ENCODE results near the gene PTPRT. TPM values are rescaled to one million over a fixed set of nuclear protein-coding genes. Genes with fewer than 3 reads are reported as not detected.

Gene PTPRT
- total and polyA plus RNA-seq, 2 experiments from 2014 or later, result not detected

GRCh38 chr20:42443200-42443599 lies 746.5 kb downstream of the PTPRT start (continued):
- no peak for TF ChIP-seq ZNF462 (CRISPR knock-in tag; IDR thresholded peaks at IDR 0.05)
- no peak for TF ChIP-seq CREB1 (CRISPR knock-in tag; IDR thresholded peaks at IDR 0.05; ENCODE audit: low read depth)
- TF ChIP-seq JUNB (IDR thresholded peaks at IDR 0.05; ENCODE audit: unreplicated experiment), result no peak
- no peak for TF ChIP-seq ETS1 (IDR thresholded peaks at IDR 0.05)
- no peak for TF ChIP-seq EZH2phosphoT487 (IDR thresholded peaks at IDR 0.05; ENCODE audit: unreplicated experiment)

GRCh38 chr20:42442716-42443115 lies 747.0 kb downstream of the PTPRT start:
- H4K20me1 ChIP-seq (replicated peaks; ENCODE audit: insufficient read depth), result no peaks in the 10 kb centered on the region
- peaks cover 43% of the 10 kb centered on the region for H3K36me3 Mint-ChIP-seq (ENCODE audit: low read depth)
- no peak for ATAC-seq
- no peak for TF ChIP-seq ZNF462 (CRISPR knock-in tag; IDR thresholded peaks at IDR 0.05)
- no peak for TF ChIP-seq POLR2AphosphoS5 (IDR thresholded peaks at IDR 0.05; ENCODE audit: low read depth)
- no peak for TF ChIP-seq EZH2phosphoT487 (IDR thresholded peaks at IDR 0.05; ENCODE audit: unreplicated experiment)
- no peak for TF ChIP-seq EZH2 (IDR thresholded peaks at IDR 0.05; ENCODE audit: low read depth, unreplicated experiment)
- TF ChIP-seq ETS1 (IDR thresholded peaks at IDR 0.05), result no peak
- TF ChIP-seq JUNB (IDR thresholded peaks at IDR 0.05; ENCODE audit: unreplicated experiment), result no peak

More at GRCh38 chr20:42442716-42443115, 747.0 kb downstream of the PTPRT start:
- no peaks in the 10 kb centered on the region for H3F3A ChIP-seq (replicated peaks; ENCODE audit: low read depth)
- H3K4me3 ChIP-seq, result no peak overlapping the region
- H3K9me2 ChIP-seq (ENCODE audit: insufficient read depth), result no peaks in the 10 kb centered on the region
- H3K4me1 ChIP-seq (ENCODE audit: insufficient read depth), result no peaks in the 10 kb centered on the region
- no peak for DNase-seq (ENCODE audit: low spot score)
- Mint-ChIP-seq H3K27me3 (ENCODE audit: insufficient read depth, low read depth, poor library complexity) (peaks cover 4% of the 10 kb centered on the region), H3K27ac (no peak overlapping the region), H3K9me3 (peaks cover 100% of the 10 kb centered on the region), H3K4me3 (no peak overlapping the region), H3K4me1 (no peaks in the 10 kb centered on the region)
- peaks cover 17% of the 10 kb centered on the region for H3K36me3 ChIP-seq (ENCODE audit: insufficient read depth)
- no peak overlapping the region for H2AFZ ChIP-seq
- H3K27me3 ChIP-seq (ENCODE audit: insufficient read depth), result no peaks in the 10 kb centered on the region
- no peak overlapping the region for H3K27ac ChIP-seq (ENCODE audit: low read depth)
- no peak overlapping the region for H3K4me2 ChIP-seq
- H3K79me2 ChIP-seq (replicated peaks; ENCODE audit: insufficient read depth), result no peaks in the 10 kb centered on the region
